SU-DHL-6 (cell line): ENCODE measurements around the gene RAB10.

Experiments used
- H2AFZ ChIP-seq: fragments of 200-600 bp; sonication (generic); 2 replicates; pipeline ENCODE4 v1.6.1; 2014; ENCODE audit warnings: low read depth, mild to moderate bottlenecking, moderate library complexity, mixed read lengths, antibody characterized with exemption, low read length; ENCODE audit not compliant: severe bottlenecking
- H3F3A ChIP-seq: fragments of 200-600 bp; shearing (Covaris generic); 2 replicates; pipeline ENCODE4 v1.6.0; 2016; ENCODE audit warnings: antibody characterized with exemption, mild to moderate bottlenecking; ENCODE audit not compliant: insufficient read depth
- H3K27ac ChIP-seq: fragments of 200-600 bp; sonication (generic); 2 replicates; pipeline ENCODE4 v1.5.1; 2016; ENCODE audit warnings: low read depth, mild to moderate bottlenecking, low read length, moderate library complexity, mixed read lengths
- H3K27me3 ChIP-seq: fragments of 200-600 bp; sonication (generic), shearing (Covaris generic); 2 replicates; pipeline ENCODE4 v1.6.0; 2014; ENCODE audit warnings: mild to moderate bottlenecking, low read length
- H3K36me3 ChIP-seq: fragments of 200-600 bp; sonication (generic); 2 replicates; pipeline ENCODE4 v1.6.1; 2014; ENCODE audit warnings: mild to moderate bottlenecking, low read length, mixed read lengths
- H3K4me2 ChIP-seq: fragments of 300-600, 200-600 bp; shearing (Covaris generic), sonication (generic); 2 replicates; pipeline ENCODE4 v1.6.0; 2014; ENCODE audit warnings: low read length, low read depth, mild to moderate bottlenecking; ENCODE audit not compliant: poor library complexity, severe bottlenecking
- H3K4me3 ChIP-seq: fragments of 200-600 bp; sonication (generic); 2 replicates; pipeline ENCODE4 v1.5.1; 2014; ENCODE audit warnings: antibody characterized with exemption, low read length, mild to moderate bottlenecking, mixed read lengths; ENCODE audit not compliant: insufficient read depth, poor library complexity, severe bottlenecking
- H3K79me2 ChIP-seq: fragments of 200-600 bp; sonication (generic); 2 replicates; pipeline ENCODE4 v1.6.1; 2014; ENCODE audit warnings: mild to moderate bottlenecking, low read length, moderate library complexity; ENCODE audit not compliant: insufficient read depth
- H3K9ac ChIP-seq: fragments of 200-600 bp; sonication (generic); 2 replicates; pipeline ENCODE4 v1.7.0; 2014; ENCODE audit warnings: mild to moderate bottlenecking, low read length
- H3K9me2 ChIP-seq: fragments of 200-600 bp; sonication (generic); replicated peaks from 2 replicates; pipeline ENCODE4 v1.6.1; 2014; ENCODE audit warnings: low read length; ENCODE audit not compliant: insufficient read depth
- H3K9me3 ChIP-seq: fragments of 200-600 bp; sonication (generic); 2 replicates; pipeline ENCODE4 v1.6.1; 2014; ENCODE audit warnings: low read length, mixed read lengths; ENCODE audit not compliant: insufficient read depth
- H4K20me1 ChIP-seq: fragments of 200-600 bp; sonication (generic); 2 replicates; pipeline ENCODE4 v1.6.1; 2014; ENCODE audit warnings: low read depth, mild to moderate bottlenecking, antibody characterized with exemption, low read length, moderate library complexity, mixed read lengths
- CTCF ChIP-seq: fragments of 200-600 bp; sonication (generic); IDR thresholded peaks from one replicate; pipeline ENCODE4 v1.5.1; 2017; ENCODE audit warnings: antibody characterized with exemption, mild to moderate bottlenecking, low read length, moderate library complexity; ENCODE audit not compliant: insufficient read depth, poor library complexity, severe bottlenecking
- EZH2phosphoT487 ChIP-seq: fragments of 200-600 bp; sonication (generic), shearing (Covaris generic); conservative IDR thresholded peaks from 2 replicates; pipeline ENCODE4 v1.6.1; 2018; ENCODE audit warnings: mild to moderate bottlenecking, antibody characterized with exemption, low read length, moderate library complexity, mixed read lengths

Gene RAB10

GRCh38 chr2:26018184-26019055 lies 15.5 kb upstream of the RAB10 start:
- Histone ChIP-seq H3K4me3 (no peak overlapping the region), H3K9ac (no peak overlapping the region), H3K9me3 (no peaks in the 10 kb centered on the region), H3K79me2 (no peaks in the 10 kb centered on the region), H3F3A (no peaks in the 10 kb centered on the region), H2AFZ (no peak overlapping the region), H3K9me2 (no peaks in the 10 kb centered on the region), H3K27me3 (no peaks in the 10 kb centered on the region), H3K36me3 (no peaks in the 10 kb centered on the region), H3K27ac (no peak overlapping the region), H3K4me2 (no peak overlapping the region), H4K20me1 (no peaks in the 10 kb centered on the region)
- no peak for TF ChIP-seq CTCF
- TF ChIP-seq EZH2phosphoT487, result no peak

- Histone ChIP-seq H3K79me2 (no peaks in the 10 kb centered on the region), H3K4me3 (no peak overlapping the region), H3K36me3 (no peaks in the 10 kb centered on the region), H2AFZ (no peak overlapping the region), H3K9me2 (no peaks in the 10 kb centered on the region), H3K9ac (no peak overlapping the region), H3K27ac (no peak overlapping the region), H3K27me3 (no peaks in the 10 kb centered on the region), H3K9me3 (no peaks in the 10 kb centered on the region), H3K4me2 (no peak overlapping the region), H3F3A (no peaks in the 10 kb centered on the region), H4K20me1 (no peaks in the 10 kb centered on the region)
- TF ChIP-seq EZH2phosphoT487 (no peak), CTCF (no peak)
Observed at GRCh38 chr2:26020231-26020640, 13.6 kb upstream of the RAB10 start.

- Histone ChIP-seq H4K20me1 (no peaks in the 10 kb centered on the region), H3K9me2 (no peaks in the 10 kb centered on the region), H3F3A (no peaks in the 10 kb centered on the region), H3K27ac (no peak overlapping the region), H3K4me3 (no peak overlapping the region), H2AFZ (no peak overlapping the region), H3K9ac (no peak overlapping the region), H3K27me3 (no peaks in the 10 kb centered on the region), H3K36me3 (no peaks in the 10 kb centered on the region), H3K9me3 (no peaks in the 10 kb centered on the region), H3K4me2 (no peak overlapping the region), H3K79me2 (no peaks in the 10 kb centered on the region)
- TF ChIP-seq CTCF, result no peak
Observed at GRCh38 chr2:26024260-26024659, 9.6 kb upstream of the RAB10 start.
